ENCODE data around the gene HIGD1B.

The HIGD1B gene

DNA sequence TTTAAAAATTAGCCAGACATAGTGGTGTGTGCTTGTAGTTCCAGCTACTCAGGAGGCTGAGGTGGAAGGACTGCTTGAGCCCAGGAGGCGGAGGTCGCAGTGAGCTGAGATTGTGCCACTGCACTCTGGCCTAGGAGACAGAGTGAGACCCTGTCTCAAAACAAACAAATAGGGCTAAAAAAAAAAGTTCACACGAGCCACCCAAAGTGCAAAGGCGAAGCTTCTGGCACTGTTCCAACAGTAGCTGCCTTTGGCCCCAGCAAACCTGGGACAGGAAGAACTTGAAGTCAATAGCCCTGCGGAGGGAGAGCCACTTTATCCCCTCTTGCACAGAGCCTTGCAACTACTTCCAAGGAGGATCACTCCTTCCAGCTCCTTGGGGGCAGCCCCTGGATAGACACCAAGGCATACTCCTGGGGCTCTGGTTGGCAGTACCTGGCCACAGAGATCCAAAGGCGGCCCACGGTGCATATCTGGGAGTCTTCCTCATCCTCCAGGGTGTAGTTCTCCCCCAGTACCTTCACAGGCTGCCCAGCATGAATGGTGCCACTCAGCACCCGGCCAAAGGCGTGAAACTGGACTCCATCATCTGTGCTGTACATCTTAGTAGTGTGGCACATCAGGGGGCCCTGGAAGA lies 14.7 kb downstream of the HIGD1B start:
- TF ChIP-seq GATA2 (IDR thresholded peaks at IDR 0.05; ENCODE audit: low read depth, low read length): no peak
- TF ChIP-seq GATA3 (IDR thresholded peaks at IDR 0.05; ENCODE audit: low read depth, low read length): no peak

DNA sequence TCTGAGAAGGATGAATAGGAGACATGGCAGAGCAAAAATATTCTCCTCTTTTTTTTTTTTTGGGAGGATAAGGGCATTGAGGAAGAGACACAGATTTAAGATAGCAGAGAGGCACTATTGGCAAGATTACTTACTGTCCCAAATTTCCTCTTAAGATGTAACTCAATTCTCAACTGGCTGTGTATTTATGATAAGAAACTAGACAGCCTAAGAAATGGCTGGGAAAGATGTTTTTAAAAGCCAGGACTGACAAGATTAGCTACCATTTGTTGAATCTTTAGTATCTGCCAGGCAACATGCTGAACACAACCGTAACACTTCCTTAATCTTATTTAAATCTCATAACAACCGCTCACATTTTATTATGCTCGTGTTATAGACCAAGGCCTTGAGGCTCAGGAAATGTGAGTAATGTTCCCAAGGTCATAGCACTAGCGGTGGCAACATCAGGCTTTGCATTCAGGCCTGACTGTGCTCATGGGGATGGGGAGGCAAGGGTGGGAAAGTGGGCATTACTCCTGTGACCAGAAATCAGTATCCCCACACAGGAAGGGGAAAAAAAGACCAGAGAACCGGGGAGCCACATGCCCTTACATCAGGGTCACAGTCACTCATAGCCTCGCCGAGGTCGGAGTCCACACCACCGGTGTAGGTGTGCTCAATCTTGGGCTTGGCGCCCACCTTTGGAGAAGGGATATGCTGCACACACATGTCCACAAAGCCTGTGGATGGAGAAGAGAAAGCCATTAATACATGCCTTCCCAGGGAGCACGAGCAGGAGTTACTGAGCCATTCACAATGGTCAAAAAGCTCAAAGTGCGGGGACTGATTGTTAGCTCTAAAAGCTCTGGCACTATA lies 15.6 kb downstream of the HIGD1B start:
- TF ChIP-seq GATA3 (IDR thresholded peaks at IDR 0.05; ENCODE audit: low read depth, low read length) (no peak), GATA2 (IDR thresholded peaks at IDR 0.05; ENCODE audit: low read depth, low read length) (no peak)

DNA sequence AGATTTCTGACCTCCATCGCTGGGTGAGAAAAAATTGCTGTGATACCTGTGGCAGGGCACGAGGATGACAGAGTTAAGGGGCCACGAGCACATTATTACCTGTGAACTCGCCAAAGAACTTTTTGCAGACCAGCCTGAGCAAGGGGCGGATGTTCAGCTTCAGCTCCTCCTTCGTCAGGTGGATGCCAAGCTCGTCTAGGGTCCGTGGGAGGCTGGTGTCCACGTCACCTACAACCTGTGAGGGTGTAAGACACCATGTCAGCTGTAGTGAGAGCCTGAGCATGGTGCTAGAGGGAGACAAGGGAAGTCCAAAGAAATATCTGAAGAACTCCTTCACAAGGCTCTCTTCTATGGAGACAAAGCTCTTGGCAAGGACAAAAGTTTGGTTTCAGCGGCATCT lies 17.1 kb downstream of the HIGD1B start:
- TF ChIP-seq GATA2 (IDR thresholded peaks at IDR 0.05; ENCODE audit: low read depth, low read length): no peak
- TF ChIP-seq GATA3 (IDR thresholded peaks at IDR 0.05; ENCODE audit: low read depth, low read length): no peak

- no peak for TF ChIP-seq GATA3 (IDR thresholded peaks at IDR 0.05; ENCODE audit: low read depth, low read length)
- no peak for TF ChIP-seq GATA2 (IDR thresholded peaks at IDR 0.05; ENCODE audit: low read depth, low read length)
These were observed 17.6 kb downstream of the HIGD1B start for GRCh38 chr17:44865231-44865660.

DNA sequence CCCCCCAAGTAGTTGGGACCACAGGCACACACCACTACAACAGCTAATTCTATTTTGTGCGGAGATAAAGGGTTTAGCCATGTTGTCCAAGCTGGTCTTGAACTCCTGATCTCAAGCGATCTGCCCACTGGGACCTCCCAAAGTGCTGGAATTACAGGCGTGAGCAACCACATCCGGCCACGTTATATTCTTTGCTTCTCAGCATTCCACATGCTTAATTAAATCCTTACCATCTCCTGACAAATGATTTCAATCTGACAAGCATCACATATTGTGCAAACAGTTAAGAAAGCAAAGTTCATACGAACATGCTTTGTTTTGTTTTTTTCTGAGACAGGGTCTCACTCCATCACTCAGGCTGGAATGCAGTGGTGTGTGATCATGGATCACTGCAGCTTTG lies 18.2 kb downstream of the HIGD1B start:
- no peak for TF ChIP-seq GATA2 (IDR thresholded peaks at IDR 0.05; ENCODE audit: low read depth, low read length)
- no peak for TF ChIP-seq GATA3 (IDR thresholded peaks at IDR 0.05; ENCODE audit: low read depth, low read length)

DNA sequence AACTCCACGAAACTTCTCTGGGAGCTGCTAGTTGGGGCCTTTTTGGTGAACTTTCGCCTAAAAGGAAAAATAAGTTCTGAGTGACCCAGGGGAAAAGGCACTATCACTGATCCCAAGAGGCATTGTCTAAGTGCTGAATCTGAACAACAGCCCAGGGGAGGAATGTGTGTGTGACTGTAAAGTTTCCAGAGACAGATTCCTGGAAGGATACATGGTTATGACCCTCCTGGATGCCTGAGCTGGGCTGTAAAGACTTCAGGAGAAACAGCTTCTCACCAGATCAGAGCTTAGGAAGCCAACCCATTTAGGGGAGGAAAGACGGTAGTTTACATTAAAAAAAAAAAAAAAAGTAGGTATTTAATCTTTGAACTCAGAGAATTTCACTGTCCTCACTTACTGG lies 20.2 kb downstream of the HIGD1B start:
- TF ChIP-seq GATA3 (IDR thresholded peaks at IDR 0.05; ENCODE audit: low read depth, low read length): no peak
- TF ChIP-seq GATA2 (IDR thresholded peaks at IDR 0.05; ENCODE audit: low read depth, low read length): no peak

DNA sequence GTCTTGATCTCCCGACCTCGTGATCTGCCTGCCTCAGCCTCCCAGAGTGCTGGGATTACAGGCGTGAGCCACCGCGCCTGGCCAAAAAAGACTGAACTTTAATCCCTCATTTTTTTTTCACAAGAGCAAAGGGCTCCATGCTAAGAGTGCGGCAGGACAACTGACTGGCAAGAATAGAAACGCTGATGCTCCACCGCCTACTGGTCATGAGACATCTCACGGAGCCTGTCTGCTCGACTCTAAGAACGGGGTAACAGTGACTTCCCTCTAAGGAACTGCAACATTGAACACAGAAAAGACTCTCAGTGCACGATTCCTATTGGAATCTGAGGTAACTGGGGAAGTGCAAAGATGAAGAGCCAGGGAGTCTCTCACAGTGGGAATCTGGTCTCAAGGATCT lies 23.9 kb downstream of the HIGD1B start:
- no peak for TF ChIP-seq GATA2 (IDR thresholded peaks at IDR 0.05; ENCODE audit: low read depth, low read length)
- no peak for TF ChIP-seq GATA3 (IDR thresholded peaks at IDR 0.05; ENCODE audit: low read depth, low read length)

DNA sequence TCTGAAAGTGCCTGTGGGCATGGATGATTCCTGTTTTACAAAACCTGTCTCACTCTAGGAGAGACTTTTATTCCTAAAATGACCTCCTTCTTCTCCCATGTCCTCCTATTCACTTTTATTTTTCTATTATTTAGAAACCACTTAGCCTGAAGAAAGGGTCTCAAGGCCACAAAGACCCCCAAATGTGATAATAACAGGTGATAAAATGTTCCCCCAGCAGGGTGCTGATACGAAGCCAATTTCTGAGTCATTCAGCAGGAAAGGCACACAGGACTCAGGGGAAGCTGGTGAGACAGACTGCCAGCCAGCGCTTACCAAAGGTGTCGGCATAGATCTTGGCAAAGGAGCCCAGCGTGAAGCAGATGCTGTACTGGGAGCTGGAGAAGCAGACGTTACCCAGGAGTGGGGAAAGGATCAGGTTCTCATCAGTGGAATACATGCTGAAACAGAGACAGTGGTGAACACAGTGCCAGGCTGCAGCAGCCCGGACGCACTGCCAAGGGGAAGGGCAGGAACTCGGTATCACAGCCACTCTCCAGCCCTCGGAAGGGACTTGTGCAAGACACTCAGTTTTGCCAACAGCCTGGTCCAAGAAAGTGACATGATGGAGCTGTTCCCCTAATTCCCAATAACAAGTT lies 24.6 kb downstream of the HIGD1B start:
- TF ChIP-seq GATA3 (IDR thresholded peaks at IDR 0.05; ENCODE audit: low read depth, low read length) (no peak), GATA2 (IDR thresholded peaks at IDR 0.05; ENCODE audit: low read depth, low read length) (no peak)

GRCh38 chr17:44875761-44876160 lies 28.1 kb downstream of the HIGD1B start:
- TF ChIP-seq GATA2 (IDR thresholded peaks at IDR 0.05; ENCODE audit: low read depth, low read length) (no peak), GATA3 (IDR thresholded peaks at IDR 0.05; ENCODE audit: low read depth, low read length) (no peak)

- TF ChIP-seq GATA2 (IDR thresholded peaks at IDR 0.05; ENCODE audit: low read depth, low read length): no peak
- no peak for TF ChIP-seq GATA3 (IDR thresholded peaks at IDR 0.05; ENCODE audit: low read depth, low read length)
These were observed 29.4 kb downstream of the HIGD1B start for GRCh38 chr17:44877121-44877520.

DNA sequence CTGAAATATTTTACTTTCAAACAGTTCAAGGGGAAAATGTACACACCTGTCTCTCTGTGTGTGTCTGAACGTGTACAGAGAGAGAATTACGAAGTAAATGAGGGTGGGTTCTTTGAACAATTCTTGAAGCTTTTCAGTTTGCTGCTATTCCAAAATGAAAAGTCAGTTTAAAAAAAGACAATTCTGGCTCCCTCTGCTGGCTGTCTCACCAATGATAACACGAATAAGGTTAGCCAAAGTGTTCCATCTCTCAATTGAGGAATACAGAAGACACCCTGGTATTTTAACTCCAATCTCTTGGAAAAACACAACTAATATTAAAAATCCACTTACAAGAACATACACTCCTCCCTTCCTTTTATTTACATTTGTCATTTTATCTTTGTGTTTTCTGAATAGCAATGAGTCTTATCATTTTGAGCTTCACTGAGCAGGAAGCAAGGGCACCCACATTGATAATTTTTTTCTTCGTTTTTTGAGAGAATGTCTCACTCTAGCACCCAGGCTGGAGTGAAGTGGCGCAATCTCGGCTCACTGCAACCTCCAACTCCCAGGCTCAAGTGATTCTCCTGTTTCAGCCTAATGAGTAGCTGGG lies 31.0 kb downstream of the HIGD1B start:
- no peak for TF ChIP-seq GATA3 (IDR thresholded peaks at IDR 0.05; ENCODE audit: low read depth, low read length)
- TF ChIP-seq GATA2 (IDR thresholded peaks at IDR 0.05; ENCODE audit: low read depth, low read length): no peak

- no peak for TF ChIP-seq GATA2 (IDR thresholded peaks at IDR 0.05; ENCODE audit: low read depth, low read length)
- TF ChIP-seq GATA3 (IDR thresholded peaks at IDR 0.05; ENCODE audit: low read depth, low read length): no peak
These were observed 31.7 kb downstream of the HIGD1B start for GRCh38 chr17:44879376-44879775.

DNA sequence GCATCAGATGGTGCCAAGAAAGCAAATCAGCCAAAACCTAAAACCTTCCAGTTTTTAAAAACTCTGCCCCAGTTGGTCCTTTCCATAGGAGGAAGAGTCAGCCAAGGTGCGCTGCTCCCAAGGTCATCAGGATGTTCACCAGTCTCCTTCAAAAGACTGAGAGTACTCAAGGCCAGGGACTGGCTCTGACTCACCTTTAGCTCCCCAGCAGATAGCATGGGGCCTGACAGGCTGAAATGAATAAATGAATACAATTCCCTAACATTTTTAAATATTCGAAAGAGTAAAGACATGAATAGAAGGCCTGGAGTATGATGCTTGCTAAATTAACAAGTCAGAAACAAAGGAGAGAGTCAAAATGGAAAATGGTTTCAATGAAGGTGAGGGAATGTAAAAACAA lies 32.4 kb downstream of the HIGD1B start:
- TF ChIP-seq GATA2 (IDR thresholded peaks at IDR 0.05; ENCODE audit: low read depth, low read length) (no peak), GATA3 (IDR thresholded peaks at IDR 0.05; ENCODE audit: low read depth, low read length) (no peak)

DNA sequence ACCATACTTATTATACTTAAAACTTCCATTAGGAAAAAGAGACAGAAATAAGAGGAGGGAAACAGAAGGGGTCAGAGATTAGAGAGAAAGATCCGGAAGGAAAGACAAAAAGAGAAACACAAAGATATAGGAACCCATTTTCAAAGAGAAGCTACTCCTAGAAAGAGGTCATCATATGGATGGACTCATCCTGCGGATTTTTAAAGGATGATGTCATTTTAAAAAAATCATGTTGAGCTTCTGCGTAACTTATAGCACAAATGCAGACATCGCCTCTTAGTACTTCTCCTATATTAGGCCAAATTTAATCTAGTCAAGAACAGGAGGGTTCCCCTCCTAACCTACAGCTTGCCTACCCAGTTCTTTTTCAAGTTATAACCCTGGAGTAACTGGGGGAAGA lies 33.5 kb downstream of the HIGD1B start:
- TF ChIP-seq GATA2 (IDR thresholded peaks at IDR 0.05; ENCODE audit: low read depth, low read length): no peak
- TF ChIP-seq GATA3 (IDR thresholded peaks at IDR 0.05; ENCODE audit: low read depth, low read length): no peak

Data from SH-SY5Y (cell line).